Measurements from ENCODE around the gene EFCAB10.

Gene EFCAB10

GRCh38 chr7:105559926-105560325 lies 21.4 kb downstream of the EFCAB10 start:
- Histone ChIP-seq H3K9ac (ENCODE audit: low read length) (no peak overlapping the region), H2BK12ac (ENCODE audit: low read length in 2 of 2) (no peak overlapping the region), H2BK15ac (ENCODE audit: low read depth, poor library complexity, severe bottlenecking) (no peak overlapping the region), H3K4me1 (ENCODE audit: control insufficient read depth, insufficient read depth, low read depth, low read length) (no peaks in the 10 kb centered on the region), H3K36me3 (ENCODE audit: control insufficient read depth in 1 of 2, insufficient read depth in 2 of 2, low read depth in 1 of 2, low read length in 2 of 2) (peaks cover 37 to 78% of the 10 kb centered on the region in 2 experiments), H3K23ac (ENCODE audit: low read length in 2 of 2) (no peak overlapping the region), H3K27me3 (ENCODE audit: control insufficient read depth in 1 of 2, insufficient read depth in 1 of 2, low read length in 2 of 2) (no peaks in the 10 kb centered on the region), H3K18ac (ENCODE audit: low read depth in 1 of 2, low read length in 2 of 2) (no peak overlapping the region), H4K8ac (ENCODE audit: low read length) (no peak overlapping the region), H2BK5ac (ENCODE audit: low read depth, low read length, poor library complexity, severe bottlenecking) (no peak overlapping the region), H3K4ac (ENCODE audit: low read depth in 1 of 2, low read length in 2 of 2) (no peak overlapping the region), H3K4me3 (ENCODE audit: insufficient read depth in 1 of 2, low read depth in 1 of 2, low read length in 2 of 2) (no peak overlapping the region), H3K14ac (ENCODE audit: low read length in 2 of 2) (no peak overlapping the region), H3K4me2 (ENCODE audit: low read length, poor library complexity, severe bottlenecking) (no peak overlapping the region), H2BK120ac (ENCODE audit: low read depth, low read length) (no peak overlapping the region), H3K9me3 (ENCODE audit: control insufficient read depth, low read length) (no peaks in the 10 kb centered on the region), H4K91ac (ENCODE audit: low read length) (no peak overlapping the region), H2AFZ (ENCODE audit: low read depth, low read length) (no peak overlapping the region), H2AK5ac (ENCODE audit: low read length, severe bottlenecking) (no peak overlapping the region), H3K79me1 (replicated peaks; ENCODE audit: low read length, poor library complexity, severe bottlenecking) (peaks cover 11% of the 10 kb centered on the region), H3K27ac (ENCODE audit: low read length, poor library complexity, severe bottlenecking) (no peak overlapping the region)
- WGBS, result 94% methylated on average over 1 of the region's 1 CpG
- DNase-seq, result no peak

DNA sequence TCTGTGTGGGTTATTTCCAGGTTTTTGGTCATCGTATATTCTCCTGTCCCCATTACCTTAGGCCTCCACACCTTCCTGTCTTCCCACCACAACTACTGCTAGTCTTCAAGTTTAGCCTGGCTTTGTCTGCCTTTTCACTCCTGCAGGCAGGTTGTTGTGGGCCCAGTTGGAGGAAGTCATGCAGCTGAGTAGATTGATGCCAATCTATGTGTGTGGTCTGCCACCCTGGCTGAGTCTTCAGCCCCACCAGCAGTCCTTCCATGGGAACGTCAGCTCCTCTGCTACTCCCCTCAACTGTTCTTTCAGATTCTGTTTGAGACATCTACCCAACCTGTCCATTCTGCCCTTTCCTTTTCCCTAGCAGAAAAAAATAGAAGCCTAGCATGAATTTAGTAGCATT lies 43.0 kb downstream of the EFCAB10 start:
- no peak overlapping the region for H2BK12ac ChIP-seq (ENCODE audit: low read length in 2 of 2)
- H3K4me2 ChIP-seq (ENCODE audit: low read length, poor library complexity, severe bottlenecking), result no peak overlapping the region
- no peak overlapping the region for H3K14ac ChIP-seq (ENCODE audit: low read length in 2 of 2)
- H3K4me1 ChIP-seq (ENCODE audit: control insufficient read depth, insufficient read depth, low read depth, low read length), result no peaks in the 10 kb centered on the region
- no peaks in the 10 kb centered on the region for H3K27me3 ChIP-seq (ENCODE audit: control insufficient read depth in 1 of 2, insufficient read depth in 1 of 2, low read length in 2 of 2)
- H2AFZ ChIP-seq (ENCODE audit: low read depth, low read length), result no peak overlapping the region
- DNase-seq, result no peak
- H3K79me1 ChIP-seq (replicated peaks; ENCODE audit: low read length, poor library complexity, severe bottlenecking), result peaks cover 21% of the 10 kb centered on the region
- H2BK120ac ChIP-seq (ENCODE audit: low read depth, low read length), result no peak overlapping the region
- no peak overlapping the region for H3K27ac ChIP-seq (ENCODE audit: low read length, poor library complexity, severe bottlenecking)
- no peak overlapping the region for H3K4ac ChIP-seq (ENCODE audit: low read depth in 1 of 2, low read length in 2 of 2)
- no peak overlapping the region for H2BK5ac ChIP-seq (ENCODE audit: low read depth, low read length, poor library complexity, severe bottlenecking)
- H4K91ac ChIP-seq (ENCODE audit: low read length), result no peak overlapping the region
- no peak overlapping the region for H2AK5ac ChIP-seq (ENCODE audit: low read length, severe bottlenecking)
- peaks cover 40 to 88% of the 10 kb centered on the region in 2 experiments for H3K36me3 ChIP-seq (ENCODE audit: control insufficient read depth in 1 of 2, insufficient read depth in 2 of 2, low read depth in 1 of 2, low read length in 2 of 2)
- no peak overlapping the region for H3K23ac ChIP-seq (ENCODE audit: low read length in 2 of 2)
- no peak overlapping the region for H3K9ac ChIP-seq (ENCODE audit: low read length)
- 89% methylated on average over 1 of the region's 2 CpGs for WGBS
- no peaks in the 10 kb centered on the region for H3K9me3 ChIP-seq (ENCODE audit: control insufficient read depth, low read length)
- H4K8ac ChIP-seq (ENCODE audit: low read length), result no peak overlapping the region
- H3K4me3 ChIP-seq (ENCODE audit: insufficient read depth in 1 of 2, low read depth in 1 of 2, low read length in 2 of 2), result no peak overlapping the region
- no peak overlapping the region for H3K18ac ChIP-seq (ENCODE audit: low read depth in 1 of 2, low read length in 2 of 2)
- H2BK15ac ChIP-seq (ENCODE audit: low read depth, poor library complexity, severe bottlenecking), result no peak overlapping the region

GRCh38 chr7:105532709-105533460 lies 48.4 kb downstream of the EFCAB10 start:
- H3K4ac ChIP-seq (ENCODE audit: low read depth in 1 of 2, low read length in 2 of 2), result peak overlapping the region in 1 of 2 experiments; percentile 95
- peak overlapping the region; percentile 85 for H3K4me2 ChIP-seq (ENCODE audit: low read length, poor library complexity, severe bottlenecking)
- no peak overlapping the region for H4K91ac ChIP-seq (ENCODE audit: low read length)
- peak; percentile 26 for DNase-seq
- H2BK5ac ChIP-seq (ENCODE audit: low read depth, low read length, poor library complexity, severe bottlenecking), result no peak overlapping the region
- H2AK5ac ChIP-seq (ENCODE audit: low read length, severe bottlenecking), result no peak overlapping the region
- peak overlapping the region; percentile 96 for H3K9ac ChIP-seq (ENCODE audit: low read length)
- peak overlapping the region; percentile 47 for H2AFZ ChIP-seq (ENCODE audit: low read depth, low read length)
- peak overlapping the region in 1 of 2 experiments; percentile 93 for H3K14ac ChIP-seq (ENCODE audit: low read length in 2 of 2)
- no peaks in the 10 kb centered on the region for H3K27me3 ChIP-seq (ENCODE audit: control insufficient read depth in 1 of 2, insufficient read depth in 1 of 2, low read length in 2 of 2)
- H3K4me3 ChIP-seq (ENCODE audit: insufficient read depth in 1 of 2, low read depth in 1 of 2, low read length in 2 of 2), result peak overlapping the region; percentile 76 to 94
- H2BK12ac ChIP-seq (ENCODE audit: low read length in 2 of 2), result no peak overlapping the region
- H3K9me3 ChIP-seq (ENCODE audit: control insufficient read depth, low read length), result no peaks in the 10 kb centered on the region
- H3K18ac ChIP-seq (ENCODE audit: low read depth in 1 of 2, low read length in 2 of 2), result peak overlapping the region in 1 of 2 experiments; percentile 99
- WGBS, result 58% methylated on average over 10 of the region's 12 CpGs
- no peak overlapping the region for H3K23ac ChIP-seq (ENCODE audit: low read length in 2 of 2)
- peaks cover 12% of the 10 kb centered on the region for H3K79me1 ChIP-seq (replicated peaks; ENCODE audit: low read length, poor library complexity, severe bottlenecking)
- peaks cover 10 to 38% of the 10 kb centered on the region in 2 experiments for H3K36me3 ChIP-seq (ENCODE audit: control insufficient read depth in 1 of 2, insufficient read depth in 2 of 2, low read depth in 1 of 2, low read length in 2 of 2)
- no peaks in the 10 kb centered on the region for H3K4me1 ChIP-seq (ENCODE audit: control insufficient read depth, insufficient read depth, low read depth, low read length)
- H3K27ac ChIP-seq (ENCODE audit: low read length, poor library complexity, severe bottlenecking), result no peak overlapping the region
- H4K8ac ChIP-seq (ENCODE audit: low read length), result no peak overlapping the region
- H2BK120ac ChIP-seq (ENCODE audit: low read depth, low read length), result no peak overlapping the region
- H2BK15ac ChIP-seq (ENCODE audit: low read depth, poor library complexity, severe bottlenecking), result no peak overlapping the region

- H2BK12ac ChIP-seq (ENCODE audit: low read length in 2 of 2), result peak within 1 kb of the TSS in 1 of 2 experiments; percentile 74
- H4K8ac ChIP-seq (ENCODE audit: low read length), result peak within 1 kb of the TSS; percentile 33
- no peak within 1 kb of the TSS for H2AK5ac ChIP-seq (ENCODE audit: low read length, severe bottlenecking)
- no peak within 1 kb of the TSS for H3K23ac ChIP-seq (ENCODE audit: low read length in 2 of 2)
- peak within 1 kb of the TSS; percentile 76 to 94 for H3K4me3 ChIP-seq (ENCODE audit: insufficient read depth in 1 of 2, low read depth in 1 of 2, low read length in 2 of 2)
- H3K14ac ChIP-seq (ENCODE audit: low read length in 2 of 2), result peak within 1 kb of the TSS in 1 of 2 experiments; percentile 93
- H3K36me3 ChIP-seq (ENCODE audit: control insufficient read depth in 1 of 2, insufficient read depth in 2 of 2, low read depth in 1 of 2, low read length in 2 of 2), result peaks cover 4 to 30% of the 10 kb centered on the region in 2 experiments
- H2BK15ac ChIP-seq (ENCODE audit: low read depth, poor library complexity, severe bottlenecking), result peak within 1 kb of the TSS; percentile 92
- no peaks in the 10 kb centered on the region for H3K9me3 ChIP-seq (ENCODE audit: control insufficient read depth, low read length)
- WGBS, result under 1% methylated on average over 40 of the region's 42 CpGs
- H3K9ac ChIP-seq (ENCODE audit: low read length), result peak within 1 kb of the TSS; percentile 96
- peak within 1 kb of the TSS; percentile 84 to 95 for H3K4ac ChIP-seq (ENCODE audit: low read depth in 1 of 2, low read length in 2 of 2)
- H2BK120ac ChIP-seq (ENCODE audit: low read depth, low read length), result no peak within 1 kb of the TSS
- H4K91ac ChIP-seq (ENCODE audit: low read length), result peak within 1 kb of the TSS; percentile 93
- peak within 1 kb of the TSS; percentile 83 for H2AFZ ChIP-seq (ENCODE audit: low read depth, low read length)
- no peaks in the 10 kb centered on the region for H3K27me3 ChIP-seq (ENCODE audit: control insufficient read depth in 1 of 2, insufficient read depth in 1 of 2, low read length in 2 of 2)
- H3K4me1 ChIP-seq (ENCODE audit: control insufficient read depth, insufficient read depth, low read depth, low read length), result no peaks in the 10 kb centered on the region
- H3K4me2 ChIP-seq (ENCODE audit: low read length, poor library complexity, severe bottlenecking), result peak within 1 kb of the TSS; percentile 85
- H3K27ac ChIP-seq (ENCODE audit: low read length, poor library complexity, severe bottlenecking), result peak within 1 kb of the TSS; percentile 3
- peak; percentile 91 for DNase-seq
- H3K18ac ChIP-seq (ENCODE audit: low read depth in 1 of 2, low read length in 2 of 2), result peak within 1 kb of the TSS; percentile 81 to 99
- peaks cover 9% of the 10 kb centered on the region for H3K79me1 ChIP-seq (replicated peaks; ENCODE audit: low read length, poor library complexity, severe bottlenecking)
- peak within 1 kb of the TSS; percentile 68 for H2BK5ac ChIP-seq (ENCODE audit: low read depth, low read length, poor library complexity, severe bottlenecking)
Measured at GRCh38 chr7:105531792-105532671, 49.3 kb downstream of the EFCAB10 start, which contains the start of gene RINT1. TSS of gene RINT1 (plus strand) at chr7:105532201. CDS start at chr7:105532316, 115 bp downstream.

All from mesenchymal stem cell (in vitro differentiated cells and primary cell).